Calu3 (cell line): Measurements from ENCODE around the gene ZNF195. TPM values are rescaled to one million over a fixed set of nuclear protein-coding genes. Genes with fewer than 3 reads are reported as not detected.
A peak's percentile ranks its signal among the peaks of the same experiment; 100 is the strongest.

Experiments
- BruUV-seq: library from RNA; stranded (reverse); fragments of 400-500 nt; replicated peaks from 2 replicates; lab custom pipeline; 2021; lab: Mats Ljungman, UMichigan
- CTCF ChIA-PET: fragments of 300-600 bp; sonication (Branson Sonifier 250); formaldehyde crosslinking; loops from one replicate; lab custom pipeline; 2022; ENCODE audit warnings: antibody characterized with exemption; lab: Charles Lee
- DNase-seq: peaks from one replicate; pipeline ENCODE4 v3.0.0; 2022
- H3K27ac Mint-ChIP-seq: one replicate; pipeline ENCODE4 v1.8.0; 2022; ENCODE audit warnings: mixed read lengths; ENCODE audit not compliant: unreplicated experiment
- H3K27me3 Mint-ChIP-seq: one replicate; pipeline ENCODE4 v1.8.0; 2022; ENCODE audit warnings: mixed read lengths; ENCODE audit not compliant: unreplicated experiment
- H3K36me3 Mint-ChIP-seq: one replicate; pipeline ENCODE4 v1.8.0; 2022; ENCODE audit warnings: mild to moderate bottlenecking, moderate library complexity, mixed read lengths; ENCODE audit not compliant: insufficient read depth, unreplicated experiment
- H3K4me1 Mint-ChIP-seq: one replicate; pipeline ENCODE4 v1.8.0; 2022; ENCODE audit warnings: mild to moderate bottlenecking, low read depth, mixed read lengths; ENCODE audit not compliant: unreplicated experiment
- H3K4me3 Mint-ChIP-seq: one replicate; pipeline ENCODE4 v1.8.0; 2022; ENCODE audit warnings: mild to moderate bottlenecking, low read depth, moderate library complexity, mixed read lengths; ENCODE audit not compliant: unreplicated experiment
- H3K9me3 Mint-ChIP-seq: one replicate; pipeline ENCODE4 v1.8.0; 2022; ENCODE audit warnings: low read depth, mixed read lengths; ENCODE audit not compliant: unreplicated experiment
- CTCF ChIP-seq: fragments of 200-600 bp; IDR thresholded peaks from one replicate; pipeline ENCODE4 v1.8.0; 2022; ENCODE audit warnings: antibody characterized with exemption; ENCODE audit not compliant: unreplicated experiment
- intact Hi-C: fragments of 100-400 bp; cut with micrococcal nuclease; formaldehyde crosslinking; loops from one replicate; pipeline ENCODE4 v1.10.0; 2022; ENCODE audit not compliant: unreplicated experiment
- total RNA-seq: library from RNA; stranded (reverse); gene quantifications from 2 replicates; pipeline ENCODE4 v1.2.3, GENCODE V29; 2022

Gene ZNF195
- total RNA-seq, 1 experiment from 2014 or later, result 66.0 TPM

GRCh38 chr11:3347127-3347526 lies 31.8 kb downstream of the ZNF195 start:
- DNase-seq, result no peak
- Mint-ChIP-seq H3K4me1 (peaks cover 20% of the 10 kb centered on the region), H3K27me3 (no peaks in the 10 kb centered on the region), H3K4me3 (no peak overlapping the region), H3K27ac (no peak overlapping the region), H3K9me3 (peaks cover 15% of the 10 kb centered on the region), H3K36me3 (peaks cover 9% of the 10 kb centered on the region)
- CTCF ChIA-PET, result no interaction called here
- no peak for TF ChIP-seq CTCF
- intact Hi-C loops, result no loop called here
- no TSS peak for BruUV-seq

- no TSS peak for BruUV-seq
- intact Hi-C loops, result no loop called here
- CTCF ChIA-PET, result no interaction called here
- Mint-ChIP-seq H3K4me1 (peaks cover 20% of the 10 kb centered on the region), H3K27me3 (no peaks in the 10 kb centered on the region), H3K27ac (no peak overlapping the region), H3K36me3 (peaks cover 9% of the 10 kb centered on the region), H3K4me3 (no peak overlapping the region), H3K9me3 (peaks cover 15% of the 10 kb centered on the region)
- TF ChIP-seq CTCF, result no peak
- DNase-seq, result no peak
Measured at GRCh38 chr11:3346587-3346986, 32.4 kb downstream of the ZNF195 start.

GRCh38 chr11:3345736-3346135 lies 33.2 kb downstream of the ZNF195 start:
- Mint-ChIP-seq H3K9me3 (peaks cover 15% of the 10 kb centered on the region), H3K4me1 (peaks cover 20% of the 10 kb centered on the region), H3K4me3 (no peak overlapping the region), H3K36me3 (peaks cover 9% of the 10 kb centered on the region), H3K27ac (no peak overlapping the region), H3K27me3 (no peaks in the 10 kb centered on the region)
- CTCF ChIA-PET, result no interaction called here
- intact Hi-C loops, result no loop called here
- no peak for DNase-seq
- BruUV-seq, result no TSS peak
- TF ChIP-seq CTCF, result no peak

- no peak for DNase-seq
- Mint-ChIP-seq H3K27me3 (no peaks in the 10 kb centered on the region), H3K4me3 (peak overlapping the region; percentile 10), H3K4me1 (peaks cover 20% of the 10 kb centered on the region), H3K9me3 (peaks cover 15% of the 10 kb centered on the region), H3K27ac (peak overlapping the region; percentile 7), H3K36me3 (peaks cover 9% of the 10 kb centered on the region)
- no TSS peak for BruUV-seq
- intact Hi-C loops, result no loop called here
- TF ChIP-seq CTCF, result no peak
- CTCF ChIA-PET, result no interaction called here
Measured at GRCh38 chr11:3344327-3345174, 34.4 kb downstream of the ZNF195 start.
